ENCODE data around the gene BTBD19.

BTBD19 gene

DNA sequence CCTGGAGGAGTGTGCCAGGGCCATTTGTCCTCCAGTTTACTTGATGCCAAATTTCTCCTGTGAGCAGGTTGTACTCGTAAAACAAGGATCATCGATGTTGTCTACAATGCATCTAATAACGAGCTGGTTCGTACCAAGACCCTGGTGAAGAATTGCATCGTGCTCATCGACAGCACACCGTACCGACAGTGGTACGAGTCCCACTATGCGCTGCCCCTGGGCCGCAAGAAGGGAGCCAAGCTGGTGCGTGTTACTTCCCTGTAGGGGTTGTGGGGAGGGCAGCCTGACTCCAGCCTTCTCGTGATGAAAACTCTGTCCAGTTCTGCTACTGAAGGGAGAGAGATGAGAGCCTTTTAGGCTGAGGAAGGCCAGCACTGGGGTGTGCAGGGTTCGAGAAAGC lies 30.8 kb upstream of the BTBD19 start:
- TF ChIP-seq, protein P1, sequence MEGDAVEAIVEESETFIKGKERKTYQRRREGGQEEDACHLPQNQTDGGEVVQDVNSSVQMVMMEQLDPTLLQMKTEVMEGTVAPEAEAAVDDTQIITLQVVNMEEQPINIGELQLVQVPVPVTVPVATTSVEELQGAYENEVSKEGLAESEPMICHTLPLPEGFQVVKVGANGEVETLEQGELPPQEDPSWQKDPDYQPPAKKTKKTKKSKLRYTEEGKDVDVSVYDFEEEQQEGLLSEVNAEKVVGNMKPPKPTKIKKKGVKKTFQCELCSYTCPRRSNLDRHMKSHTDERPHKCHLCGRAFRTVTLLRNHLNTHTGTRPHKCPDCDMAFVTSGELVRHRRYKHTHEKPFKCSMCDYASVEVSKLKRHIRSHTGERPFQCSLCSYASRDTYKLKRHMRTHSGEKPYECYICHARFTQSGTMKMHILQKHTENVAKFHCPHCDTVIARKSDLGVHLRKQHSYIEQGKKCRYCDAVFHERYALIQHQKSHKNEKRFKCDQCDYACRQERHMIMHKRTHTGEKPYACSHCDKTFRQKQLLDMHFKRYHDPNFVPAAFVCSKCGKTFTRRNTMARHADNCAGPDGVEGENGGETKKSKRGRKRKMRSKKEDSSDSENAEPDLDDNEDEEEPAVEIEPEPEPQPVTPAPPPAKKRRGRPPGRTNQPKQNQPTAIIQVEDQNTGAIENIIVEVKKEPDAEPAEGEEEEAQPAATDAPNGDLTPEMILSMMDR (IDR thresholded peaks at IDR 0.05; ENCODE audit: low read depth, low read length): no peak
- DNase-seq (ENCODE audit: extremely low read depth, low read depth): no peak

DNA sequence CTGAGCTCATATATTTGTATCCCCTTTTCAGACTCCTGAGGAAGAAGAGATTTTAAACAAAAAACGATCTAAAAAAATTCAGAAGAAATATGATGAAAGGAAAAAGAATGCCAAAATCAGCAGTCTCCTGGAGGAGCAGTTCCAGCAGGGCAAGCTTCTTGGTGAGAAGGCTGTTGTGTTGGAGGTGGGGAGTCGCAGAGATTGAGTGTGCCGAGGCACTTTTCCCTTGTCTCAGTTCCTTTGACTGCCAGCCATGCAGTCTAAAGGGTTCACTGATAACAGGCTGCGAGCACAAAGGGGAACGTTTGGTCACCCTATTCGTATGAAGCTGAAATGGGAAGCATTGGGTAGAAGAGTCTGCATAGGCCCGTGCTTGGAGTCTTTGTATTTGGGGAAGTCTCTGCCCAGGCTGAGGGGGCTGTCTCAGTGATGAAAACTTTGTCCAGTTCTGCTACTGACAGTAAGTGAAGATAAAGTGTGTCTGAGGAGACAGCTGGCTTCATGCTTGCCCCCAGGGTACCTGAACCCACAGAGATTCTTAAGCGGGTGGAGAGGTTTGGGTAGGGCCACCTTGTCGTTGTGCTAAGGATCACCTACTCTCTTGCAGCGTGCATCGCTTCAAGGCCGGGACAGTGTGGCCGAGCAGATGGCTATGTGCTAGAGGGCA lies 30.2 kb upstream of the BTBD19 start:
- TF ChIP-seq, protein P1 (IDR thresholded peaks at IDR 0.05; ENCODE audit: low read depth, low read length): no peak
- DNase-seq (ENCODE audit: extremely low read depth, low read depth): no peak

DNA sequence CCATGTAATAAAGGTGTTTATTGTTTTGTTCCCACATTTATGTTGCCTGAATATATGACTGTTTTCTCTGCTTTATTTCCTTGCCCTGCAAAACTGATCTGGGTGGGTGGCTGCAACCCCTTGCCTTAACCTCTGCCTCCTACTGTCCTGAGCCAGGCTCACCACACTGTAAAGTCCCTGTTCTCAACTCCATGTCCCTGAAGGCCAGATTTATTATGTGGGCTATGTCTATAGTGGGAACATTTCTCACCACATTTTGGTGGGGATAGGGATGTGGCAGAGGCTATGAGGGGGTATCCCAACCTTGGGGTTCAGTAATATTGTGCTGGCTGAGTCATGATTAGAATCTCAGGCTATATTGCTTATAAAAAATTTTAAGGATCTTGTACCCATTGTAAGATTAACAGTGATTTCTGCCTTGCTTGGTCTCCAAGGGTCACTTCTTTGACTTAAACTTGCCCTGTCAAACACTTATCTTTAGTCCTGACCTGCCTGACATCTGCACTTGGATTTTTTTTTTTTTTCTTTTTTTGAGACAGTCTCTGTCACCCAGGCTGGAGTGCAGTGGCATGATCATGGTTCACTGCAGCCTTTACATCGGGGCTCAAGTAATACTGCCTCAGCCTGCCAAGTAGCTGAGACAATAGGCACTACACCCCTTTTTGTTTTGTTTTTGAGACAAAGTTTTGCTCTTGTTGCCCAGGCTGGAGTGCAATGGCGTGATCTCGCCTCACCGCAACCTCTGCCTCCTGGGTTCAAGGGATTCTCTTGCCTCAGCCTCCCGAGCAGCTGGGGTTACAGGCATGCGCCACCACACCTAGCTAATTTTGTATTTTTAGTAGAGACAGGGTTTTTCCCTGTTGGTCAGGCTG lies 29.4 kb upstream of the BTBD19 start:
- TF ChIP-seq, protein P1 (IDR thresholded peaks at IDR 0.05; ENCODE audit: low read depth, low read length): no peak
- no peak for DNase-seq (ENCODE audit: extremely low read depth, low read depth)

DNA sequence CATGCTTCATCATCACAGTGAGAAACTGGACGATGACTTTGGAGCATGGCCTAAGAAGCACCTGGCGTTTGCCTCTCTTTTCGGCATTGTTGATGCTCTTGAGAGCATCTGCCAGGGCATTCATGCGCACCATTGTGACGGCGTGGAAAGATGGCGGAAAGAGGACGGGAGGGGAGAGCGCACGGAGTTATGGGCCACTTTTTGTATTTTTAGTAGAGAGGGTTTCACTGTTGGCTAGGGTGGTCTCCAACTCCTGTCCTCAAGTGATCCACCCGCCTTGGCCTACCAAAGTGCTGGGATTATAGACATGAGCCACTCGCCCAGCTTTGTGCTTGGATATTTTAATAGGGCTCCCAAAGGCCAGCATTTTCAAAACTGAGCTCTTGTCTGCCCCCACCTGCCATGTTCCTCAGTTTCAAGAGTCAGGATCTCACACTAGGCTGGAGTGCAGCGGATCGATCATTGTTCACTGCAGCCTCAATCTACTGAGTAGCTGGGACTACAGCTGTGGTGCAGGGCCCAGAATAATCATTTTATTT lies 27.7 kb upstream of the BTBD19 start:
- TF ChIP-seq, protein P1 (IDR thresholded peaks at IDR 0.05; ENCODE audit: low read depth, low read length): no peak
- DNase-seq (ENCODE audit: extremely low read depth, low read depth): no peak

DNA sequence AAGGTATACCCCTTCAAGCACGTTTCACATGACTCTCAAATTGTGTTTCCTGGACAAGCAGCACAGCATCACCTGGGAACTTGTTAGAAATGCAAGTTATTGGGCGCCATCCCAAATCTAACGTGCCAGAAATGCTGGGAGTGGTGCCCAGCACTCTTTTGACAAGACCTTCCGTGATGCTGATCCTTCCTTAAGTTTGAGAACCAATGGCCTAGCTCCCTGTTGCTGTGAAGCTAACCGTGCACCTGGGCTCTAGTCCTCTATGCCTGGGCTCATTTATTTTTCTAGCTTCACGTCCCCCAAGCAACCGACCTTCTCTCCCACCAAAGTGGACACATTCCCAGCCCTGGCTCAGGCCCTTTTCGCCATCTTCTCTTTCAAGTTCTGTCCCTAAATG lies 24.6 kb upstream of the BTBD19 start:
- TF ChIP-seq, protein P1 (IDR thresholded peaks at IDR 0.05; ENCODE audit: low read depth, low read length): no peak
- DNase-seq (ENCODE audit: extremely low read depth, low read depth): no peak

DNA sequence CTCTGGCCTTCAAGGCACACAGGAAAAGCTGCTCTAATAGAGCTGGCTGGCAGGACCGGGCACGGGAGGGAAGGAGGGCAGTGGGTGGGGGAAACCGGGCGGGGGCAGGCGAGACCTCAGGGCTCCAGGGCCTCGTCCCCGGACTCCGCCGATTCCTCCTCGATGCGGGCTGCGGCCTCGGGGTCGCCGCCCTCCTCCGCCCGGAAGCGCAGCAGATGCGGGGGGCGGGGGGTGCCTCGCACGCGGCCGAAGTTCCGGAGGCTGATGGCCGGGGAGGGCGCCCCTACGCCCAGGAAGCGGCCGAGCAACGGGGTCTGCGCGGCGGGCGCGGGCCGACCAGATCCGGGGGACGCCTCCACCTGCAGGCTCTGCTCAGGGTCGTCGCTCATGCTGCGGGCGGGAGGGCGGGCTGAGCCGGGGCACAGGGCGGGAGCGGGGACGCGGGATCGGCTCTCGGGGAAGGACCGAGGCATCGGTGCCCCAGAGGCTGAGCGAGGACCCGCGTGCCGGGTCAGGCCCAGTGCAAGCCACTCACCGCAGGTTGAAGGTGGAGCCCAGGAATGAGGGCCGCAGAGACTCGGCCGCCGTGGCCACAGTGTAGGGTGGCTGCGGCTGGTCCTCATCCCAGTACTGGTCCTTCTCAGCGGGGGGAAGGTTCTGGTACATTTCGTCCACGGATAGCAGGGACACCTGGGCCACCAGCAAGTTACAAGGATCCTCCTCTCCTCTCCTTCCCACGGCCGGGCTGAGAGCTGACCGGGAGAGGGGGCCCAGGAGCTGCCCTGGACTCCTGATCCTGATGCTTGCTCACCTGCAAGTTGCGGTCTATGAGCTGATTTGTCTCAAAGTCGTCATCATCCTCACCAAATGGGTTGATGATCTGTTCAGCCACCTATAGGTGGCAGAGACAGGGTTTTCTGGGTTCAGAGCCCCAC lies 24.0 kb upstream of the BTBD19 start:
- DNase-seq (ENCODE audit: extremely low read depth, low read depth): no peak
- TF ChIP-seq, protein P1 (IDR thresholded peaks at IDR 0.05; ENCODE audit: low read depth, low read length): no peak; the same call in 1 of the 2 replicates
